ENCODE measurements around the gene GTPBP8. TPM values are rescaled to one million over a fixed set of nuclear protein-coding genes. Genes with fewer than 3 reads are reported as not detected.

Gene GTPBP8
- 26.7 and 28.1 TPM in 2 replicates for total RNA-seq
- long read RNA-seq, transcript GTPBP8-203 (6 exons, 1,360 nt), result major isoform, 22 of 39 reads
- long read RNA-seq, partial matches to known transcripts, result 2 of 39 reads
- long read RNA-seq, other reads (novel, unspliced or antisense), result 10 of 39 reads

DNA sequence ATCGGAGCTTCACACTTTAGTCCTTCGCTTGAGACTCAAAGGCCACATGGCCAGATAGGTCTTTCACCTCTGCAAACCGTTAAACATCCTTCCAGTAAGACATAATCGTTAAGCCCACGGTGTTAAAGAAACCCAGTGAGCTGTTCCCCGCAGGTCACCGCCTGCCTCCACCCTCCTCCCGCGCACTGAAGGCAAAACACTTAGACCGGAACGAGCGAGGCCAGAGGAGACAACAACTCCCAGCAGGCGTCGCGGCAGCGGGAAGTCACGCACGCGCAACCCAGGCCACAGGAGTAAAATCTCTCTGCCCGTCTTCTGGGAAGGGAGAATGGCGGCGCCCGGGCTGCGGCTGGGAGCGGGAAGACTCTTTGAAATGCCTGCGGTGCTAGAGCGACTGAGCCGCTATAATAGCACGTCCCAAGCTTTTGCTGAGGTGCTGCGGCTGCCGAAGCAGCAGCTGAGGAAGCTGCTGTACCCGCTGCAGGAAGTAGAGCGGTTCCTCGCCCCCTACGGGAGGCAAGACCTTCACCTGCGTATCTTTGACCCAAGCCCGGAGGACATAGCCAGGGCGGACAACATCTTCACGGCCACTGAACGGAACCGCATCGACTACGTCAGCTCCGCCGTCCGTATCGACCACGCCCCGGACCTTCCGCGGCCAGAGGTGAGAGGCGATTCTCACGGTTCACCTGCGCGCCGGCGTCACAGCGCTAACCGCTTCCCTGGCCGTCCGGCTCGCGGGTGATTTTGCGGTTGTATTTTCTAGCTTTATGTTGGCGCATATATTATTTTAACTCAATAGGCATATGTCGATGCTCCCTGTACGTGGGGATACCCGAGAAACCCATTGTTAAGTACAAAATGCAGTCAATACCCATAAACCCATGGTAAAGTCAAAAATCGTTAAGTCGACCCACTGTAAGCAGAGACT lies at the start of gene GTPBP8:
GTPBP8 (plus strand) TSS at position 313 of the 931 bp plus-strand sequence; CDS start at position 329, 16 bp downstream.
- Mint-ChIP-seq H3K27ac (ENCODE audit: unreplicated experiment) (peak within 1 kb of the TSS; percentile 79), H3K4me1 (peaks cover 28% of the 10 kb centered on the region), H3K27me3 (ENCODE audit: low read depth) (peaks cover 5% of the 10 kb centered on the region), H3K36me3 (ENCODE audit: low read depth) (no peaks in the 10 kb centered on the region), H3K9me3 (no peaks in the 10 kb centered on the region), H3K4me3 (peak within 1 kb of the TSS; percentile 97)
- peak; percentile 85 for DNase-seq (ENCODE audit: low read depth, low spot score)
- TF ChIP-seq CTCF (conservative IDR thresholded peaks at IDR 0.05), result peak; percentile 20

- Mint-ChIP-seq H3K4me3 (no peak overlapping the region), H3K27ac (ENCODE audit: unreplicated experiment) (no peak overlapping the region), H3K36me3 (ENCODE audit: low read depth) (no peaks in the 10 kb centered on the region), H3K9me3 (peaks cover 4% of the 10 kb centered on the region), H3K4me1 (no peaks in the 10 kb centered on the region), H3K27me3 (ENCODE audit: low read depth) (no peaks in the 10 kb centered on the region)
- no peak for TF ChIP-seq CTCF (conservative IDR thresholded peaks at IDR 0.05)
- no peak for DNase-seq (ENCODE audit: low read depth, low spot score)
These were observed 42.4 kb upstream of the GTPBP8 start for GRCh38 chr3:112948346-112948838.

- TF ChIP-seq CTCF (conservative IDR thresholded peaks at IDR 0.05), result no peak
- Mint-ChIP-seq H3K27me3 (ENCODE audit: low read depth) (no peaks in the 10 kb centered on the region), H3K4me3 (no peak overlapping the region), H3K27ac (ENCODE audit: unreplicated experiment) (no peak overlapping the region), H3K36me3 (ENCODE audit: low read depth) (peaks cover 2% of the 10 kb centered on the region), H3K4me1 (no peaks in the 10 kb centered on the region), H3K9me3 (peaks cover 8% of the 10 kb centered on the region)
- DNase-seq (ENCODE audit: low read depth, low spot score), result no peak
These were observed 34.4 kb upstream of the GTPBP8 start for GRCh38 chr3:112956351-112956750.

DNA sequence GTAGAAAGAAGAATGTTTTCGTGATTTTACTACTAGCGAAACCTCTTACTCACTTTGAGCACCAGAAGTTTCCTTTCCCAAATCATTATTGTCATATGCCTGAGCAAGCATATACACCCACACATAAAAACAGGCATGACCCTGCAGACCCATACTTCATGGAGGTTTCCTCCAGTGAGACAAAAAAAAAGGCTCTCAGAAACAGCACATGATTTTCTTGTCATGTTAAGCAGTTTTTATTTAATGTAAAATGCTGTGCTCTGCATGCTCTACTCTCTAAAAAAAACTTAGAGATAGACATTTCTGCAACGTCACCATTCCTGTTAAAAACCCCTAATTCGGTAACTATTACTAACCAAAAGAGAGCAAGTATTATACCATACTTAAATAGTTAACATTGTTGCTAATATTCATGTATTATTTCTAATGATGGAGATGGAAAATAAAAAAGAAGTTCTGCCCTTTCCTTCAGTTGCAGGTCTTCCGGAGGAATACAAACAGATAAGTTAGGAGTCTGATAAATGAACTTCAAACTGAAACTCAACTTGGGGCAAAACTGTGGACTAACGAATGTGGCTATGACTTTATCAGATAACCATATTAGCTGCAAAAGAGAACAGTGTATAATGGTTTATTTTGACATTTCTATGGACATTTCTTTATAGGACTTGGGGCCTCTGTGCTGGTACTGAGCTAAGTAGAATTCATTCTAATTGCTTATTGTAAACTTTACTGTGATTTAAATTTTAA lies 31.8 kb upstream of the GTPBP8 start:
- Mint-ChIP-seq H3K4me3 (no peak overlapping the region), H3K27ac (ENCODE audit: unreplicated experiment) (no peak overlapping the region), H3K4me1 (no peaks in the 10 kb centered on the region), H3K27me3 (ENCODE audit: low read depth) (no peaks in the 10 kb centered on the region), H3K36me3 (ENCODE audit: low read depth) (peaks cover 6% of the 10 kb centered on the region), H3K9me3 (peaks cover 9% of the 10 kb centered on the region)
- TF ChIP-seq CTCF (conservative IDR thresholded peaks at IDR 0.05), result no peak
- no peak for DNase-seq (ENCODE audit: low read depth, low spot score)

DNA sequence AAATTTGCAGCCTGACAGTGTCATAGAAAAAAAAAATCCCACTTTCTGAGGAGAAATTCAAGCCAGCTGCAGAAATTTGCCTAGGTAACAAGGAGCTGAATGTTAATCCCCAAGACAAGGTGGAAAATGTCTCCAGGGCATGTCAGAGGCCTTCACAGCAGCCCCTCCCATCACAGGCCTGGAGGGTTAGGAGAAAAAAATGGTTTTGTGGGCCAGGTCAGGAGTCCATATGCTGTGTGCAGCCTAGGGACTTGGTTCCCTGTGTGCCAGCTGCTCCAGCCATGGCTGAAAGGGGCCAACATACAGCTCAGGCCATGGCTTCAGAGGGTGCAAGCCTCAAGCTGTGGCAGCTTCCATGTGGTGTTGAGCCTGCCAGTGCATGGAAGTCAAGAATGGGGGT lies 27.1 kb upstream of the GTPBP8 start:
- Mint-ChIP-seq H3K27ac (ENCODE audit: unreplicated experiment) (no peak overlapping the region), H3K4me3 (no peak overlapping the region), H3K36me3 (ENCODE audit: low read depth) (peaks cover 4% of the 10 kb centered on the region), H3K4me1 (no peaks in the 10 kb centered on the region), H3K9me3 (peaks cover 10% of the 10 kb centered on the region), H3K27me3 (ENCODE audit: low read depth) (peaks cover 3% of the 10 kb centered on the region)
- TF ChIP-seq CTCF (conservative IDR thresholded peaks at IDR 0.05), result no peak
- DNase-seq (ENCODE audit: low read depth, low spot score), result no peak
